ENCODE results near the gene PELI1.

DNA sequence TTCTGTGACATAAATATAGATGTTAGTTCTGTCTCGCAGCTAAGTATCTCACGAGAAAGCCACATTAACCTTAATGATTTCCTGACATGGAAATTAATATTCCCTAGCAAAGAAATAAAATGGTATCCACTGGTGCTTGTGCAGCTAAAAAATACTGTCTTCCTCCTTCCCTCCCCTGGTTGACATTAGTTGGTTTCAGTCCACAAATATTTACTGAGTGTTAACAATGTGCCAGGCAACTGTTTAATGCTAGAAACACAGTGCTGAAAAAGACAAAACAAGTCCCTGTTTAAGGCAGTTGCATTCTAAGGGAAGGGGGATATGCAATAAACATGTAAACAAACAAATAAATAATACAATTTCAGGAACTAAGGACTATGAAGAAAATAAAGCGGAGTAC is 80.8 kb downstream of the PELI1 start:
- TF ChIP-seq EZH2 (IDR thresholded peaks at IDR 0.05; ENCODE audit: borderline replicate concordance): no peak
- TF ChIP-seq, protein P1, sequence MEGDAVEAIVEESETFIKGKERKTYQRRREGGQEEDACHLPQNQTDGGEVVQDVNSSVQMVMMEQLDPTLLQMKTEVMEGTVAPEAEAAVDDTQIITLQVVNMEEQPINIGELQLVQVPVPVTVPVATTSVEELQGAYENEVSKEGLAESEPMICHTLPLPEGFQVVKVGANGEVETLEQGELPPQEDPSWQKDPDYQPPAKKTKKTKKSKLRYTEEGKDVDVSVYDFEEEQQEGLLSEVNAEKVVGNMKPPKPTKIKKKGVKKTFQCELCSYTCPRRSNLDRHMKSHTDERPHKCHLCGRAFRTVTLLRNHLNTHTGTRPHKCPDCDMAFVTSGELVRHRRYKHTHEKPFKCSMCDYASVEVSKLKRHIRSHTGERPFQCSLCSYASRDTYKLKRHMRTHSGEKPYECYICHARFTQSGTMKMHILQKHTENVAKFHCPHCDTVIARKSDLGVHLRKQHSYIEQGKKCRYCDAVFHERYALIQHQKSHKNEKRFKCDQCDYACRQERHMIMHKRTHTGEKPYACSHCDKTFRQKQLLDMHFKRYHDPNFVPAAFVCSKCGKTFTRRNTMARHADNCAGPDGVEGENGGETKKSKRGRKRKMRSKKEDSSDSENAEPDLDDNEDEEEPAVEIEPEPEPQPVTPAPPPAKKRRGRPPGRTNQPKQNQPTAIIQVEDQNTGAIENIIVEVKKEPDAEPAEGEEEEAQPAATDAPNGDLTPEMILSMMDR (IDR thresholded peaks at IDR 0.05; ENCODE audit: poor library complexity): no peak
- no peak for TF ChIP-seq EZH2phosphoT487 (IDR thresholded peaks at IDR 0.05; ENCODE audit: low read depth, severe bottlenecking, unreplicated experiment)

Measured in hepatocyte (in vitro differentiated cells).